ENCODE results near the gene CHST1.

The CHST1 gene

DNA sequence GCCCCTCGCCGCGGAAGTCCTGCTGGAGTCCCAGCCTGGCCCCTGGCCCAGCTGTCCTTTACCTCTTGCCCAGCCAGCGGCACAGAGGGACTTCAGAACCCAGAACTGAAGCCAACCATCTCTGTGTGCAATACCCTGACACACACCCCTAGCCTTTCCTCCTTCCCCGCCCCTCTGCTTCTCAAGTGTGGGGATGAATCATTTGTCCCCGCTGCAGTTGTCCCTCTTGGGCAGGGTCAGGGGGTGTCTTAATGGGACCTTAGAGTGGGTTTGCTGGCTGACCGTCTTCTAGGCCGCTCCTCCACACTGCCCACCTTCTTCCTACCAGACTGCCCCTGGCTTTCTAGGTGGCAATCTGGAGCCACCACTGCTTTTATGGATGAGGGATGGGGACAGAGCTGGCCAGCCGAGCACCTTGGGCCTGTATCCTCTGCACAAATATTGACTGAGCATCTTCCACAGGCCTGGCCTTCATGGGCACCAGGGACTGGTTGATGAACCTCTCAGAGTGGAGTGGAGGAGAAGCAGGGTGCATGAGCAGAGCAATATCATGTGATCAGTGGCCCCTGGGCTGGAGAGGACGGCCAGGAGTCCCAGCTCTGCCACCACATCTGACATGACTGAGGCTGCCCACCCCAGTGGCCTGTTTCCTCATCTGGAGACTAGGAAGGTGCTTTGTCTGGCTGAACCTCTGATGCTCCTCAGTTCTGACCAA is 668 bp upstream of the CHST1 start:
- H3K36me3 ChIP-seq (ENCODE audit: control insufficient read depth, insufficient read depth, low read length) = no peaks in the 10 kb centered on the region
- H3K9ac ChIP-seq (ENCODE audit: low read depth, low read length) = no peak overlapping the region
- peaks cover 54% of the 10 kb centered on the region for H3K27me3 ChIP-seq (ENCODE audit: control insufficient read depth, insufficient read depth, low read length)
- peaks cover 15% of the 10 kb centered on the region for H3K4me1 ChIP-seq (ENCODE audit: control insufficient read depth, insufficient read depth, low read length)
- H3K9me3 ChIP-seq (ENCODE audit: control insufficient read depth, insufficient read depth, low read length) = no peaks in the 10 kb centered on the region
- H3K27ac ChIP-seq (ENCODE audit: low read depth, low read length) = no peak overlapping the region
- peak overlapping the region; percentile 42; the same call in 1 of the 2 replicates for H3K4me3 ChIP-seq (ENCODE audit: low read depth, low read length)

DNA sequence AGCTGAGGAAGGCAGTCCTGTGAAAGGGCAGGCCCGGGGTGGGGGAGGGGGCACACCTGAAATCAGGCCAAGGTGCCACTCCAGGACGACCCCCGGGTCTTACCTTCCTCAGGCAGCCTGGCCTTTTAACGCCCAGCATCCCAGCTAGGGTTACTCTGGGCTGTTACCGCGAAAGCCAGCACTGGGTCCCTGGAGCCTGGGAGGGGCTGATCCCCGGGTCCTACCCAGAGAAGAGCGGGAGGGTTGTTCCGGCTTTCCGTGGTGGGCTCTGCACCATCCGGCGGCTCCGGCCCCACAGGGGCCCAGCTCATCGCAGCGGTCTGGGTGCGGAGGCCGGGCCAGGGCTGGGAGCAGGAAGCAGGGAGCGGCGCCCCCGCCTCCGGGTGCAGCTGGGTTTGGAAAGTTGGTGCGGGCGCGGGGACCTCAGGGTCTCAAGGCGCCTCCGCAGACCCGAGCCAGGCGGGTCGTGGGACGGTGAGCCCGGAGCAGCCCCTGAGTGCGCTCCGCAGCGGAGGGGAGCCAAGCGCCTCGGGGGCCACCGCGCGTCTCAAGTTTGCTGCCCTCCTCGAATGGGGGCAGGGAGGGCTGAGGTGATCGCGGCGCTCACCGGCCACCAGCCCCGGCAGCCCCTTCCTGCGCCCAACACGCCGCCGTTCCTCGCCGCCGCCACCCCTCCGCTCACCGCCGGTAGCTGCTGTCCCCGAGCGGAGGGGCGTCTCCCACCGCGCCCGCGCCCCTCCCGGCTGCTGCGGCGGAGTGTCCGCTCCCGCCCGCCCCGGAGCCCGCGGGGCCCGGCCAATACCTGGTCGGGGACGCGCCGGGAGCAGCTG is 831 bp downstream of the CHST1 start:
- Histone ChIP-seq H3K9ac (ENCODE audit: low read depth, low read length) (no peak overlapping the region), H3K36me3 (ENCODE audit: control insufficient read depth, insufficient read depth, low read length) (no peaks in the 10 kb centered on the region), H3K4me3 (ENCODE audit: low read depth, low read length) (peak overlapping the region; percentile 70), H3K27me3 (ENCODE audit: control insufficient read depth, insufficient read depth, low read length) (peaks cover 56% of the 10 kb centered on the region), H3K9me3 (ENCODE audit: control insufficient read depth, insufficient read depth, low read length) (no peaks in the 10 kb centered on the region), H3K4me1 (ENCODE audit: control insufficient read depth, insufficient read depth, low read length) (peaks cover 18% of the 10 kb centered on the region), H3K27ac (ENCODE audit: low read depth, low read length) (no peak overlapping the region)

DNA sequence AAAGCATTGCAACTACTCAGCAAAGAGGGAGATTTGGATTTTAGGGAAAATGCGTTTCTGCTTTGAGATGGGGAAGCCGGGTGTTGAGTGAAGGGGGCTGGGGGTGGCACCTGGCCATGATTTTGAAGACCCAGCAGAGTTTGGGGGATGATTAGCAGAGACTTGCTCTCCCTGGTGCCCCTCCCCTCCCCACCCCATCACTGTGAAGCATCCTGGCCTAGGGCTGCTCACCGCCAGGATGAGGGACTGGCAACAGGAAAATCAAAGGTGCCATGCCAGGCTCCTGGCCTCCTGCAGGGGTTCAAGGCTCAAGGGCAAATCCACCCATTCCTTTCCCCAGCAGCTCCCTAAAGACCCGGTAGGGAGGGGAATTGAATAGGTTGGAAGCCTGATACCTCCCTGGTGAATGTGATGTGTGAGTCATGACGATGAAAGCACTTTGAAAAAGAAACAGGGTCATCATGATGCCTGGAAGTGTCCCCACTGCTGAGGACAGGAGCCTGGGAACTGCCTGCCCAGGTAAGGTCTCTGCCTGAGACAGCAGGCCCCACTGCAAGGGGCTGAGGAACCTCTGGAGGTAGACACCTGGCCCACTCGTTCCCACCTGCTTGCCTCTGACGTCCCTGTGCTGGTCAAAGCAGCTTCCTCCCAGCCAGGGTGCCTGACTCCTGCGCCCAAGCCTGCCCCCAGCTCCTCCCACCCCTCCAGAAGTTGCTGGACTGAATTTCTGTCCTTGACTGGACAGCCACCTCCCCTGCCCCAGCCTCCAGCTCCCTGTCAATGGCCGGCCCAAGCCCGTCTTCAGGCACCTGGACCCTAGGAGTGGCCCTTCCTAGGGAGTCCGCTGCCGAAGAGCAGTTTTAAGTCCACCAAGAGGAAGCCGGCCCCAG is 1.7 kb downstream of the CHST1 start:
- no peak overlapping the region for H3K9ac ChIP-seq (ENCODE audit: low read depth, low read length)
- H3K4me3 ChIP-seq (ENCODE audit: low read depth, low read length) = peak overlapping the region; percentile 70
- peaks cover 23% of the 10 kb centered on the region for H3K4me1 ChIP-seq (ENCODE audit: control insufficient read depth, insufficient read depth, low read length)
- no peak overlapping the region for H3K27ac ChIP-seq (ENCODE audit: low read depth, low read length)
- no peaks in the 10 kb centered on the region for H3K36me3 ChIP-seq (ENCODE audit: control insufficient read depth, insufficient read depth, low read length)
- no peaks in the 10 kb centered on the region for H3K9me3 ChIP-seq (ENCODE audit: control insufficient read depth, insufficient read depth, low read length)
- H3K27me3 ChIP-seq (ENCODE audit: control insufficient read depth, insufficient read depth, low read length) = peaks cover 56% of the 10 kb centered on the region

GRCh38 chr11:45662665-45663485 is 2.5 kb downstream of the CHST1 start:
- Histone ChIP-seq H3K36me3 (ENCODE audit: control insufficient read depth, insufficient read depth, low read length) (no peaks in the 10 kb centered on the region), H3K9me3 (ENCODE audit: control insufficient read depth, insufficient read depth, low read length) (no peaks in the 10 kb centered on the region), H3K9ac (ENCODE audit: low read depth, low read length) (no peak overlapping the region), H3K4me1 (ENCODE audit: control insufficient read depth, insufficient read depth, low read length) (peaks cover 29% of the 10 kb centered on the region), H3K27ac (ENCODE audit: low read depth, low read length) (no peak overlapping the region), H3K4me3 (ENCODE audit: low read depth, low read length) (no peak overlapping the region), H3K27me3 (ENCODE audit: control insufficient read depth, insufficient read depth, low read length) (peaks cover 56% of the 10 kb centered on the region)

DNA sequence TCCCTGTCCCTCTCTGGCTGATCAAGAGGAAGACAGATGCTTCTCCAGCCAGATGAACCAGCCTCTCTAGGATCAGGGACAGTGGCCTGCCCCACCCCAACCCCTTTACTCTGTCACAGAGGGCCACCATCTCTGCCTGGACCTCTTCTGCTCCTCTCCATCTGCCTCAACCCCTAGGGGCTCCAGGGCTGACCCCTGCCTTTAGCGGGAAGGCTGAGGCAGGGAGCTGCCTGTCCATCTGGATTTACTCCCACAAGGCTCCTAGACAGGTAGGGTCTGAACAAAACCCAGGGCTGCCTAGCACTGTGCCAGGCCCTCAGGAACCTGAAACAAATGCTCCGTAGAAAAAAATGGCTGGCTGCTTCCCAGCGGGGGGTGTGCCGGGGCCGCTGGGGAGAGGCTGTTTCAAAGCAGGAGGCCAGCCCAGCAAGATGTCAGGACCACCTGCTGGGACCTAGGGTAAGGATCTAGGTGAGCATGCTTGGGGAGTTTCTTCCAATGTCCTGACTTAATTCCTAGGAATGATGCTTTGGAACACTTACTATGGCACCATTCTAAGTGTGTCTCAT is 3.2 kb downstream of the CHST1 start:
- no peak overlapping the region for H3K27ac ChIP-seq (ENCODE audit: low read depth, low read length)
- H3K4me3 ChIP-seq (ENCODE audit: low read depth, low read length) = no peak overlapping the region
- H3K4me1 ChIP-seq (ENCODE audit: control insufficient read depth, insufficient read depth, low read length) = peaks cover 29% of the 10 kb centered on the region
- no peak overlapping the region for H3K9ac ChIP-seq (ENCODE audit: low read depth, low read length)
- no peaks in the 10 kb centered on the region for H3K9me3 ChIP-seq (ENCODE audit: control insufficient read depth, insufficient read depth, low read length)
- H3K36me3 ChIP-seq (ENCODE audit: control insufficient read depth, insufficient read depth, low read length) = no peaks in the 10 kb centered on the region
- H3K27me3 ChIP-seq (ENCODE audit: control insufficient read depth, insufficient read depth, low read length) = peaks cover 52% of the 10 kb centered on the region

DNA sequence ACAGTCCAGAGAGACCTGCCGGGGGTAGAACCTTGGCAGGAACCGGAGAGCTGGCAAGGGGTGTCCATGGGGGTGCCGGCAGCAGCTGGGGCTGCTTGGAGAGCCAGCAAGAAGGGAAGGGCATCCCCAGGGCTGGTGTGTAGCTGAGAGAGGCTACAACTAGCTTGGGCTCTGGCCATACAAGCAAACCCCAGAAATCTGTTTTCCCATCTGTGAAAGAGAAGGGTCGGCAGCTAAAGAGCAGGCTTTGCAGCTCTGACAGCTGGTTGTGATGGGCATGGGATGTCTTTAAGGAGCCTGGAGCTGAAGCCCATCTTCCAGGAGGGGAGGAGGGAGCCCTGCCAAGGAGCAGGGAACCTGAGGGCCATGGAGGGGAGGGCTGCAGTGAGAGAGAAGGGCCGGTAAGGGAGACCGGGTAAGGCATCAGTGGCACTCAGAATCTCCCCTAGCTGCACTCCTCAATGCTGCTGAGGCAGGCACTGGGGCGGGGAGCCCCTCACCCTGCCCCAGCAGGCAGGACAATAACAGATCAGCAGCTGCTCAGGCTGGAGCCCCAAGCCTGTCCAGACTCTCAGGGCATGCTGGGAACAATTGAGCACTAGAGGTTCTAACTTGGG is 3.9 kb downstream of the CHST1 start:
- Histone ChIP-seq H3K4me1 (ENCODE audit: control insufficient read depth, insufficient read depth, low read length) (peaks cover 29% of the 10 kb centered on the region), H3K27me3 (ENCODE audit: control insufficient read depth, insufficient read depth, low read length) (peaks cover 45% of the 10 kb centered on the region), H3K9ac (ENCODE audit: low read depth, low read length) (no peak overlapping the region), H3K27ac (ENCODE audit: low read depth, low read length) (no peak overlapping the region), H3K4me3 (ENCODE audit: low read depth, low read length) (no peak overlapping the region), H3K36me3 (ENCODE audit: control insufficient read depth, insufficient read depth, low read length) (no peaks in the 10 kb centered on the region), H3K9me3 (ENCODE audit: control insufficient read depth, insufficient read depth, low read length) (no peaks in the 10 kb centered on the region)

DNA sequence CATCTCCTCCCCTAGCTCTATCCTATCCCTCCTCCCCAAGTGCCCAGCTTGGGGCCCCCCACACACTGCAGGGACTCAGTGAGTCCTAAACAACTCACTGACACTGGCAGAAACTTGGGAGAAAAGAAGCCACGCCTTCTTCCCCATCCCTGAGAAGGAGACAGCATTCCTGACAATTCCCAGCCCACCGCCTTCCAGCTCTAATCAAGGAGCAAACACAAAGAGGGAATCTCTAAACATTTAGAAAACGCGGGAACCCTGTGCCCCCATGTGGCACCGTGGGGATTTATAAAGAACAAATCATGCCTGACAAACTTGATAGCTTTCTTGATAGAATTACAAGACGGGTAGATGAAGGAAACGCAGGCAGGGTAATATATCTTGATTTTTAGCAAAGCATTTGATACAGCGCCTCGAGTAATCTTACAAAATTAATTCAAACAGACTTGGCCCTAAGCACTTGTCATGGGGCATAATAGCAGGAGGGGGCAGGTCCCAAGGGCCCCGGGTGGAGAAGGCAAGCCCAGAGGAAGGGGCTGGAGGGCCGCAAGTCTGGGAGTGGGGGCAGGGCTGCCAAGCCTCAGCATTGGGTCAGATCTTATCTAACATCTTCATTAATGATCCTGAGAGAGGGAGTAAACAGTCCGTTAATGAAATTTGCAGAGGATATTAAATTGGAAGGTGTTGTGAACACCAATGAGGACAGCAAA is 4.5 kb downstream of the CHST1 start:
- Histone ChIP-seq H3K36me3 (ENCODE audit: control insufficient read depth, insufficient read depth, low read length) (no peaks in the 10 kb centered on the region), H3K27ac (ENCODE audit: low read depth, low read length) (no peak overlapping the region), H3K4me1 (ENCODE audit: control insufficient read depth, insufficient read depth, low read length) (peaks cover 29% of the 10 kb centered on the region), H3K9ac (ENCODE audit: low read depth, low read length) (no peak overlapping the region), H3K4me3 (ENCODE audit: low read depth, low read length) (no peak overlapping the region), H3K9me3 (ENCODE audit: control insufficient read depth, insufficient read depth, low read length) (no peaks in the 10 kb centered on the region), H3K27me3 (ENCODE audit: control insufficient read depth, insufficient read depth, low read length) (peaks cover 39% of the 10 kb centered on the region)

DNA sequence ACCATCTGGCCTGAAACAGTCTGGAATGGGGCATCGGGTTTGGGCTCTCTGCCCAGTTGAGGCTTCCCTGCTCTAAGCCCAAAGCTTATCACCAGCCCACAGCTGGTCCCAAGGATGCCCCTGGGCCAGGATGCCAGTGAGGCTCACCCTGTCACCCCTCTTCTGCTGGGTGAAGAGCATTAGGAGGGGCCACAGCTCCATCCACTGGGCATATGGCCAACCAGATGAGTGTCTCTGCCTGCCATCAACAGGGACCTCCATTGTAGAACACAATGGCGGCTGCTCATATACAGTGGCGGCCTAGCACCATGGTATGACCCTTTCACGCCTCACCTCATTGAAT is 5.6 kb downstream of the CHST1 start:
- H3K27me3 ChIP-seq (ENCODE audit: control insufficient read depth, insufficient read depth, low read length) = peaks cover 31% of the 10 kb centered on the region
- no peaks in the 10 kb centered on the region for H3K9me3 ChIP-seq (ENCODE audit: control insufficient read depth, insufficient read depth, low read length)
- H3K4me3 ChIP-seq (ENCODE audit: low read depth, low read length) = no peak overlapping the region
- peaks cover 33% of the 10 kb centered on the region for H3K4me1 ChIP-seq (ENCODE audit: control insufficient read depth, insufficient read depth, low read length)
- H3K9ac ChIP-seq (ENCODE audit: low read depth, low read length) = no peak overlapping the region
- H3K36me3 ChIP-seq (ENCODE audit: control insufficient read depth, insufficient read depth, low read length) = no peaks in the 10 kb centered on the region
- H3K27ac ChIP-seq (ENCODE audit: low read depth, low read length) = no peak overlapping the region

DNA sequence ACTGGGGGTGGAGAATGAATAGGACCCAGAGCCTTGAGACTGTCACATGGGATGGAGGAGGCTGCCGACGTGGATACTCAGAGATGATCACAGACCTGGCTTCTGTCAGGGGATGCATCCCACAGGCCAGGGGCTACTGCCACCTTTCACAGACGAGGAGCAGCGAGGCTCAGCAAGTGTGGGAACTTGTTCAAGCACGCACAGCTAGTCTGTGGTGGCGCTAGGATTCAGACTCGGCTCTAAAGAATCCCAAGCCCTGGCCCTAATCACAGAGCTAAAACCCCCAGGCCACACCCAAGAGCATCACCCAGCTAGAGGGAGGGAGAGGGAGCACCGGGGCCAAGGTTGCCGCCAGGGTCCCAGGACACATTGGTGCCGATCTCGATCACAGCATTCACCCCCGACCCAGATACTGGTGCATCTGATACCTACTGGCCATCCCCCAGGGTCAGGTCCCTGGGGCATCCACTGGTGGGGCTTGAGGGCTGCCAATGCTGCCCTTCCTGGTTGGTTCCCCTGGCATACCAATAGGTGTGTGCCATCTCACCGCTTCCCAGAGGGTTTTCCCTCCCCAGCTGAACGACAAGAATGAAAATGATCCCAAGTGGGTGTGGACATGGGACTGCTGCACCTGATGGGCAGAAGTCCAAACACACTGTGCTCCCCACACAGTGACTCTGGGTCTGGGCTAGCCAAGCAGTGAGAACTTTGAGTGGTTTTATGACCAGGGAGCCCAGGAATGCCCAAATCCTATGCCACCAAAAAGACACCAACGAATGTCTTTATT is 6.2 kb downstream of the CHST1 start:
- Histone ChIP-seq H3K9ac (ENCODE audit: low read depth, low read length) (no peak overlapping the region), H3K4me1 (ENCODE audit: control insufficient read depth, insufficient read depth, low read length) (peaks cover 34% of the 10 kb centered on the region), H3K9me3 (ENCODE audit: control insufficient read depth, insufficient read depth, low read length) (no peaks in the 10 kb centered on the region), H3K36me3 (ENCODE audit: control insufficient read depth, insufficient read depth, low read length) (no peaks in the 10 kb centered on the region), H3K27me3 (ENCODE audit: control insufficient read depth, insufficient read depth, low read length) (peaks cover 25% of the 10 kb centered on the region), H3K27ac (ENCODE audit: low read depth, low read length) (no peak overlapping the region), H3K4me3 (ENCODE audit: low read depth, low read length) (no peak overlapping the region)

Data from HUES48 (cell line).